ENCODE measurements around the gene PP2D1.
A peak's percentile ranks its signal among the peaks of the same experiment; 100 is the strongest.

Gene PP2D1

GRCh38 chr3:19954676-19955075 lies 57.4 kb downstream of the PP2D1 start:
- CTCF ChIA-PET: no interaction called here
- TF ChIP-seq CTCF (IDR thresholded peaks at IDR 0.05; ENCODE audit: control extremely low read depth, extremely low read depth, low read depth, missing control alignments): no peak
- POLR2A ChIA-PET: no interaction called here
- no peak for DNase-seq (ENCODE audit: extremely low spot score)

- no peak for TF ChIP-seq CTCF (IDR thresholded peaks at IDR 0.05; ENCODE audit: control extremely low read depth, extremely low read depth, low read depth, missing control alignments)
- DNase-seq (ENCODE audit: extremely low spot score): no peak
- ChIA-PET POLR2A (no interaction called here), CTCF (interaction anchor here (1.3 to 1.5 kb wide), 2 partner anchors 10 to 90 kb away, joined by 3 read pairs; no protein-coding TSS in a partner anchor)
Observed at GRCh38 chr3:19950316-19950715, 61.7 kb downstream of the PP2D1 start.

- CTCF ChIA-PET: interaction anchor here (1.2 to 1.5 kb wide), 2 partner anchors 10 to 62 kb away, joined by 3 to 4 read pairs; no protein-coding TSS in a partner anchor
Observed at GRCh38 chr3:19948226-19948591, 63.9 kb downstream of the PP2D1 start.

GRCh38 chr3:19947549-19948225 lies 64.4 kb downstream of the PP2D1 start:
- CTCF ChIA-PET: interaction anchor here (1.2 to 1.5 kb wide), 2 partner anchors 11 to 62 kb away, joined by 3 to 4 read pairs; no protein-coding TSS in a partner anchor
- POLR2A ChIA-PET: interaction anchor here (0.6 to 1.5 kb wide), 3 partner anchors 8 to 236 kb away, joined by 3 to 7 read pairs (median 4); no protein-coding TSS in a partner anchor
- TF ChIP-seq CTCF (IDR thresholded peaks at IDR 0.05; ENCODE audit: control extremely low read depth, extremely low read depth, low read depth, missing control alignments): no peak
- peak; percentile 34 for DNase-seq (ENCODE audit: extremely low spot score)

More at GRCh38 chr3:19948226-19948591, 63.9 kb downstream of the PP2D1 start:
- DNase-seq (ENCODE audit: extremely low spot score): no peak
- no peak for TF ChIP-seq CTCF (IDR thresholded peaks at IDR 0.05; ENCODE audit: control extremely low read depth, extremely low read depth, low read depth, missing control alignments)
- POLR2A ChIA-PET: interaction anchor here (0.6 to 1.5 kb wide), 4 partner anchors 8 to 1537 kb away, joined by 3 to 7 read pairs (median 4); no protein-coding TSS in a partner anchor

- no peak for TF ChIP-seq CTCF (IDR thresholded peaks at IDR 0.05; ENCODE audit: control extremely low read depth, extremely low read depth, low read depth, missing control alignments)
- ChIA-PET POLR2A (interaction anchor here (1.3 to 1.5 kb wide), 2 partner anchors 9 to 236 kb away, joined by 4 to 7 read pairs; no protein-coding TSS in a partner anchor), CTCF (interaction anchor here (1.2 to 1.5 kb wide), 2 partner anchors 12 to 61 kb away, joined by 3 to 4 read pairs; no protein-coding TSS in a partner anchor)
- peak; percentile 97 for DNase-seq (ENCODE audit: extremely low spot score)
Observed at GRCh38 chr3:19946832-19947548, 65.1 kb downstream of the PP2D1 start, which contains the start of gene RAB5A. Gene RAB5A (plus strand): TSS chr3:19947097. CDS start chr3:19950899, 3,802 bp downstream.
